Measurements from ENCODE around the gene MAP3K8. TPM values are rescaled to one million over a fixed set of nuclear protein-coding genes. Genes with fewer than 3 reads are reported as not detected.

Gene MAP3K8
- total and polyA plus RNA-seq, 10 of the 15 experiments (the other 5 are each of a cell fraction or from before 2014, with no cell fraction given) = 25.5 to 115 (median 40.2) TPM

- WGBS (ENCODE audit: insufficient coverage, insufficient replicate concordance, low lambda C conversion rate, missing lambda C conversion rate) = 28% methylated on average over 4 of the region's 4 CpGs
- Histone ChIP-seq H3K36me3 (ENCODE audit: control insufficient read depth in 2 of 2, insufficient read depth in 2 of 2, low read length in 1 of 2) (no peaks in the 10 kb centered on the region), H3K27me3 (replicated peaks in 1 of 2; ENCODE audit: control insufficient read depth in 2 of 2, insufficient read depth in 2 of 2, low read length in 1 of 2) (no peaks in the 10 kb centered on the region), H2AFZ (ENCODE audit: control insufficient read depth, low read depth, low read length) (peak overlapping the region; percentile 73; the same call in 1 of the 2 replicates), H3K27ac (ENCODE audit: control insufficient read depth, insufficient read depth) (peak overlapping the region; percentile 62), H3K9me3 (replicated peaks; ENCODE audit: control insufficient read depth, insufficient read depth, low read length) (no peaks in the 10 kb centered on the region), H3K79me2 (ENCODE audit: control insufficient read depth, insufficient read depth, low read length) (no peaks in the 10 kb centered on the region), H3K4me1 (ENCODE audit: control insufficient read depth, insufficient read depth, low read length) (peaks cover 11% of the 10 kb centered on the region), H3K9ac (ENCODE audit: control insufficient read depth, insufficient read depth, low read length) (peak overlapping the region; percentile 43; the same call in 1 of the 2 replicates), H3K4me2 (ENCODE audit: control insufficient read depth, insufficient read depth) (peak overlapping the region; percentile 84), H3K4me3 (no peak overlapping the region), H4K20me1 (ENCODE audit: control insufficient read depth, insufficient read depth) (no peaks in the 10 kb centered on the region)
- SMC1A ChIA-PET (ENCODE audit: uncharacterized antibody, unreplicated experiment) = interaction anchor here (1.0 to 5.9 kb wide), 18 partner anchors 12 to 123 kb away, joined by 3 to 35 read pairs (median 5); no protein-coding TSS in a partner anchor
- no peak for DNase-seq (ENCODE audit: low read depth, low spot score)
- POLR2A ChIA-PET = interaction anchor here (0.6 to 1.9 kb wide), 7 partner anchors 12 to 309 kb away, joined by 3 to 11 read pairs (median 4); no protein-coding TSS in a partner anchor
- TF ChIP-seq PKNOX1 (IDR thresholded peaks at IDR 0.05) (peak; percentile 81), BHLHE40 (IDR thresholded peaks at IDR 0.05; ENCODE audit: borderline replicate concordance in 1 of 2, low read depth in 2 of 2, low read length in 1 of 2) (peak; percentile 88 to 90), EED (IDR thresholded peaks at IDR 0.05; ENCODE audit: low read depth) (peak; percentile 36; the same call in 1 of the 2 replicates), NR2C1 (IDR thresholded peaks at IDR 0.05) (no peak), IKZF2 (IDR thresholded peaks at IDR 0.05) (peak; percentile 66 to 68; a peak in 3 of 4 replicates), IKZF1 (conservative IDR thresholded peaks at IDR 0.05) (peak; percentile 52; the same call in 1 of the 2 replicates), SPI1 (IDR thresholded peaks at IDR 0.05; ENCODE audit: borderline replicate concordance, insufficient read depth, low read depth, low read length) (peak; percentile 74), POLR2AphosphoS5 (IDR thresholded peaks at IDR 0.05; ENCODE audit: low read length) (no peak), CBX3 (IDR thresholded peaks at IDR 0.05; ENCODE audit: borderline replicate concordance, low read depth) (no peak), RELB (IDR thresholded peaks at IDR 0.05; ENCODE audit: low read depth) (0 out of 2 replicates have a peak, but pooled peaks have one; percentile 39)
- CTCF ChIA-PET = interaction anchor here (0.8 to 3.5 kb wide), 8 partner anchors 10 to 123 kb away, joined by 3 to 17 read pairs (median 4); no protein-coding TSS in a partner anchor
- in situ Hi-C loops (cut with MboI) = no loop called here
- intact Hi-C loops (cut with micrococcal nuclease; ENCODE audit: unreplicated experiment) = no loop called here
- ATAC-seq = peak; percentile 94
- peak; percentile 78 for FAIRE-seq
- RAD21 ChIA-PET (ENCODE audit: unreplicated experiment) = interaction anchor here (1.0 to 2.1 kb wide), 6 partner anchors 12 to 123 kb away, joined by 3 to 10 read pairs (median 6); no protein-coding TSS in a partner anchor
- BruUV-seq (replicated peaks) = no TSS peak
Measured at GRCh38 chr10:30467651-30468338, 33.8 kb downstream of the MAP3K8 start.
